Measurements from ENCODE around the gene PCDHB13.
"Not testable (repeated sequence)": the region's sequence is repeated elsewhere in the genome, so short reads cannot be mapped to it uniquely, and the experiment has no call there.

GRCh38 chr5:141189131-141189530, 24.6 kb upstream of the PCDHB13 start:
- TF ChIP-seq FOXJ3 (CRISPR knock-in tag; IDR thresholded peaks at IDR 0.05; ENCODE audit: borderline replicate concordance); PREB (CRISPR knock-in tag; IDR thresholded peaks at IDR 0.05; ENCODE audit: borderline replicate concordance); JUN (CRISPR knock-in tag; IDR thresholded peaks at IDR 0.05): not testable (repeated sequence)
